Esophagus muscularis mucosa (tissue), 3 donors: ENCODE data around the gene SIGLEC6.

Source experiments
- POLR2AphosphoS5 ChIP-seq, 2 donors: sonication (generic); formaldehyde crosslinking; IDR thresholded peaks; one replicate each; pipeline ENCODE4 v1.6.1; 2017; ENCODE audit warnings: antibody characterized with exemption in 2 of 2
- TF ChIP-seq, protein P1 (sequence below), 3 experiments: fragments of 200-600 bp in 2 of 3; fragments of 450-650 bp in 1 of 3; sonication (generic) in 2 of 3; IDR thresholded peaks; one replicate each; pipeline ENCODE4 v1.5.1; 2017 to 2019; ENCODE audit warnings: antibody characterized with exemption in 3 of 3, mild to moderate bottlenecking in 2 of 3, moderate library complexity in 1 of 3

DNA sequence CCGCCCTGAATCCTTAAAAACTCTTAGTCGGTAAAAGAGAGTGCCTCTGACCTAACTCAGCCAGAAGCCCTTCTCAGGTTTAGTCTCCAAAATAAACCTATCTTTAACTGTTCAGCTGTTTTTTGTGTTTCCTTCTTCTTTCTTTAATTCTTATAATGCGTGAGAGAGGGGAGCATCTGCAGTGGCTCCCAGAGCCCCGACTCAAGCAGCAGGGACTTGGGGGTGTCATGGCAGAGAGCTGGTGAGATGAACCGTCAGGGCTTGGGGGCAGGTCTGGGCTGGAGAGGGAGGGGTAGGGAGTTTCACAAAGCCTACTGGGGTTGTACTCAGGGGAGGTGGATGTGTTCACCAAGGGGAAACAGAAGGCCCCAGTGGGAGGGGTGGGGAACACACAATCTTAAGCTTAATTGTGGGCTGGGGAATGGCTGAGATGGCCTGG, 16.8 kb upstream of the SIGLEC6 start:
- TF ChIP-seq, protein P1, sequence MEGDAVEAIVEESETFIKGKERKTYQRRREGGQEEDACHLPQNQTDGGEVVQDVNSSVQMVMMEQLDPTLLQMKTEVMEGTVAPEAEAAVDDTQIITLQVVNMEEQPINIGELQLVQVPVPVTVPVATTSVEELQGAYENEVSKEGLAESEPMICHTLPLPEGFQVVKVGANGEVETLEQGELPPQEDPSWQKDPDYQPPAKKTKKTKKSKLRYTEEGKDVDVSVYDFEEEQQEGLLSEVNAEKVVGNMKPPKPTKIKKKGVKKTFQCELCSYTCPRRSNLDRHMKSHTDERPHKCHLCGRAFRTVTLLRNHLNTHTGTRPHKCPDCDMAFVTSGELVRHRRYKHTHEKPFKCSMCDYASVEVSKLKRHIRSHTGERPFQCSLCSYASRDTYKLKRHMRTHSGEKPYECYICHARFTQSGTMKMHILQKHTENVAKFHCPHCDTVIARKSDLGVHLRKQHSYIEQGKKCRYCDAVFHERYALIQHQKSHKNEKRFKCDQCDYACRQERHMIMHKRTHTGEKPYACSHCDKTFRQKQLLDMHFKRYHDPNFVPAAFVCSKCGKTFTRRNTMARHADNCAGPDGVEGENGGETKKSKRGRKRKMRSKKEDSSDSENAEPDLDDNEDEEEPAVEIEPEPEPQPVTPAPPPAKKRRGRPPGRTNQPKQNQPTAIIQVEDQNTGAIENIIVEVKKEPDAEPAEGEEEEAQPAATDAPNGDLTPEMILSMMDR (IDR thresholded peaks at IDR 0.05) = no peak
- TF ChIP-seq POLR2AphosphoS5 (IDR thresholded peaks at IDR 0.05) = no peak
